NCI-H2029 (cell line): ENCODE measurements around the gene EPN3.

ENCODE experiments used
- DNase-seq: peaks from one replicate; lab custom pipeline; 2025; lab: John Stamatoyannopoulos, UW

The EPN3 gene

DNA sequence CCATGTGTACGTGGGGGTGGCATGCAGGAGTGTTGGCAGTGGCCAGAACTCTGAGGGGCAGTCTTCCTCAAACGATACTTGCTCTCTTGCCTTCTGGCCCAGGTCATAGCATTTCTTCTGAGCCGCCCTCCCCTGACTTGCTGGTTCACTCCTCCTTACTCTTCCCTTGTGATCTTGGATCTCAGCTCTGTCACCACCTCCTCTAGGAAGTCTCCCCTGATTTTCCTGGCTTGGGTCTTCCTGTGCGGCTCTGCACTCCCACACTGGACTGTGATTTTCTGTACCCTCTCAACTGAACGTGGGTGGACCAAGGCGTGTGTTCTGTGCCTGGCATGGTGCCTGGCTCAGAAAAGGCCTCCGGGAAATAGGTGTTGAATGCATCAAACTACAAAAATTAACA, 2.9 kb downstream of the EPN3 start:
- DNase-seq, result no peak

DNA sequence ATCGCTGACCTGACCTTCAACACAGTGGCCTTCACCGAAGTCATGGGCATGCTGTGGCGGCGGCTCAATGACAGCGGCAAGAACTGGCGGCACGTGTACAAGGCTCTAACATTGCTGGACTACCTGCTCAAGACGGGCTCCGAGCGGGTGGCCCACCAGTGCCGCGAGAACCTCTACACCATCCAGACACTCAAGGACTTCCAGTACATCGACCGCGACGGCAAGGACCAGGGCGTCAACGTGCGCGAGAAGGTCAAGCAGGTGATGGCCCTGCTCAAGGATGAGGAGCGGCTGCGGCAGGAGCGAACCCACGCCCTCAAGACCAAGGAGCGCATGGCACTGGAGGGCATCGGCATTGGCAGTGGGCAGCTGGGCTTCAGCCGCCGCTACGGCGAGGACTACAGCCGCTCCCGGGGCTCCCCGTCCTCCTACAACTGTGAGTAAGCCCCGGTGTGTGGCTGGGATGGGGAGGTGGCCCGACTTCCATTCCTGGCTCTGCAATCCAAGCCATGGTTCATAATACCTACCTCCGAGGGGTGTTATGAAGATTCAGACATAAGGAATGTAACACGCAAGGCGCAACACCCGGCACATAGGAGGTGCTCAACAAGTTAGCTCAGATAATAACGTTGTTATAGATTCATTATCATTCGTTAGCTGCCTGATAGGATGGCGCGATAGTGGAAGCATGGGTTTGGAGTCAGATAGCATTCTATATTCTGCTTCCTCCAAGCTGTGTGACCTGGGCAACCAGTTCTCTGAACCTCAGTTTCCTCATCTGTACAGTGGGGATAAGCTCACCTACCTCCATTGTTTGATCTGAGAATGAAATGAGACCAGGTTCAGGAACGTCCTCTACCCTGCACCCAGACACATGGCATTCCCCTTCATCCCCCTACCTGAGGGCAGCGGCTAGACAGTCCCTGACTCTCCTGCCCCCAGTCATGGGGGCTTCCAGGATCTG, 4.4 kb downstream of the EPN3 start:
- DNase-seq, result no peak

DNA sequence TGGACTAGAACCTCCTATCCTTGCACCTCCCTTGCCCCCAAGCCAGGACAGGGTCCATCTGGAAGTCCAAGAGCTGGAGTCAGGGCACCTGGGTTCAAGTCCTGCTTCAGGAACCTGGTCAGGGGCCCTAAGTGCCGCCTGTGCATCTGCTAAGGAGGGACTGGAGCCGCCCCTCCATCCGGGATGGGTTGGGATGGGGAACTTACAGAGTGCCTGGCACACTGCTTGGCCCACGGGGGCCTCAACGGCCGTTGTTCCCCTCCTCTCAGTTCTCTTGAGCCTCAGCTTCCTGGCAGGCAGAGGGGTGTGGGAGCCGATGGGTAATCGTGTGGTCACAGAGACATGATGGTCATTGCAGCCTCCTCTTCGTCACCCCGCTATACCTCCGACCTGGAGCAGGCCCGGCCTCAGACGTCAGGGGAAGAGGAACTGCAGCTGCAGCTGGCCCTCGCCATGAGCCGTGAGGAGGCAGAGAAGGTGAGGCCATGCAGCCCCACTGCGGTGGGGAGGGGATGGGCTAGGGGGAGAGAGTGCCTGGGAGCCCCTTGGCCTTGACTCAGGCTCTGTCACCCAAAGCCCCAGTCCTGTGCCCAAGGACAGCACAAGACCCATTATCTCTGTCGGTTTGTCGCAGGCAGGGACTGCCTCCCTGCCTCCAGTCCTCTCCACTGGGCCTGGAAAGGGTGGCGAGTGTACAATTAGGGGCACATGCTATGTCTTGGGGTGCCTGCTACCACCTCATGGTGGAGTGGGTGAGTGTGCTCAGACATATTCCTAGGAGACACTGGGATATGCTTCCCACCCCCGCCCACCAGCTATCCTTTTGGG, 5.4 kb downstream of the EPN3 start:
- DNase-seq, result no peak

- DNase-seq, result no peak
Observed at GRCh38 chr17:50538549-50539410, 6.2 kb downstream of the EPN3 start.

- DNase-seq, result no peak
Observed at GRCh38 chr17:50539762-50540559, 7.4 kb downstream of the EPN3 start.

GRCh38 chr17:50540560-50541401, 8.2 kb downstream of the EPN3 start:
- no peak for DNase-seq

GRCh38 chr17:50541402-50541715, 8.8 kb downstream of the EPN3 start:
- DNase-seq, result no peak

- peak; percentile 55 for DNase-seq
Observed at GRCh38 chr17:50541716-50542688, 9.5 kb downstream of the EPN3 start.

DNA sequence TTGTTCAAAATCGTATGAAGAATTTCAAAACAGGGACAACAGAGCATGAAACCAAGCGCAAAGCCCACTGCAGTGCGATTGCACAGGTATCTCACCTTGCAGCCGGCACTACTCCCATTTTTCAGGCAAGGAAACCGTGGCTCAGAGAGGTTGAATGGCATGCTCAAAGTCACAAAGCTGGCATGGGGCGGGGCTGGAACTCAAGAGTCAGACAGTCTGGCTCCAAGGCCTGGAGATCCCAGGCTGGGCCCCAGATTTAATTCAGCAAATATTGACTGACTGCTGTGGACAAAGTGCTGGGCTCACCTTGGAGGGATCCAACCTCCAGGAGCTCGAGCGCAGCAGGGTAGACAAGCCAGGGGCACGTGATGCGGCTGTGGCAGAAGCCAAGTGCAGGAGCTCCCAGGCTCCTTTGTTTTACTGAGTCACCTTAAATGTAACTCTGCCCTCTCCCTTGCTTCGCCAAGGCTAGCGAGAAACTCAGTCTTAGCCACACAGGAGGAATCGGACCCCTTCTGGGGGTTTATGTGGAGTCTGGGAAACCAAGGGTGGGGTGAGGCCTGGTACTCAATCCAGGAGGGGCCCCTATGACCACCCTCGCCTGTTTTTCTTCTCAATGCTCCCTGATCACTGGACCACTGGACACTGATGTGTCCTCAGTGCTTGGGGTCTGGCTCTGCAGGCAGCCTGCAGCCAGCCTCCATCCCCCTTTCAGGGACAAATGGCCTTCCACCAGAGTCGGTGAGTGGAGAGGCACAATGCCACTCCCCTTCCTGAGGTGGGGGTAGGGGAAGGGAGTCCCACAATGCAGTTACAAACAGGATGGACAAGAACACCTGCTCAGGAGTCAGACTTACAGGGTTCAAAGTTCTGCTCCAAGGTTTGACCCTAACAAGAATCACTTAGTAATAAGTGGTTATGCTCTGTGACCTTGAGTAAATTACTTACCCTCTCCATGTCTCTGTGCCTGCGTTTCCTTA, 10.6 kb downstream of the EPN3 start:
- DNase-seq, result no peak

GRCh38 chr17:50544516-50544915, 12.0 kb downstream of the EPN3 start:
- no peak for DNase-seq

DNA sequence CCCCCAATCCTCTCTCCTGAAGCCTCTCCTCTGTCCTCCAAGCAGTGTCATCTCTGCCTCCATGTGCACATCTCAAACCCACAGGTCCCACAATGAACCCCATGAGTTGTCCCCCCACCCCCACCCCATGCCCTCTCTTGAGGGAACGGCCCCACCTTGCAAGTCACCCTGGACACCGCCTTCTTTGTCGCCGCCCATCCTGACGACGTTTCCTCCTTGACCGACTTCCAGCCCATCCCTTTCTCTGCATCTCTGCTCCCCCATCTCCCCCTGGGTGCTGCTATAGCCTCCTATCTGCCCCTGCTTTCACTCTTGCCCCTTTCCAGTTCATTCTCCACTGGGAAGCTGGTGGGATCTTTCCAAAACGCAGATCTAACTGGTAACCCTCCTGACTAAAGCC, 12.8 kb downstream of the EPN3 start:
- DNase-seq, result no peak

GRCh38 chr17:50546701-50547034, 14.1 kb downstream of the EPN3 start:
- no peak for DNase-seq

DNA sequence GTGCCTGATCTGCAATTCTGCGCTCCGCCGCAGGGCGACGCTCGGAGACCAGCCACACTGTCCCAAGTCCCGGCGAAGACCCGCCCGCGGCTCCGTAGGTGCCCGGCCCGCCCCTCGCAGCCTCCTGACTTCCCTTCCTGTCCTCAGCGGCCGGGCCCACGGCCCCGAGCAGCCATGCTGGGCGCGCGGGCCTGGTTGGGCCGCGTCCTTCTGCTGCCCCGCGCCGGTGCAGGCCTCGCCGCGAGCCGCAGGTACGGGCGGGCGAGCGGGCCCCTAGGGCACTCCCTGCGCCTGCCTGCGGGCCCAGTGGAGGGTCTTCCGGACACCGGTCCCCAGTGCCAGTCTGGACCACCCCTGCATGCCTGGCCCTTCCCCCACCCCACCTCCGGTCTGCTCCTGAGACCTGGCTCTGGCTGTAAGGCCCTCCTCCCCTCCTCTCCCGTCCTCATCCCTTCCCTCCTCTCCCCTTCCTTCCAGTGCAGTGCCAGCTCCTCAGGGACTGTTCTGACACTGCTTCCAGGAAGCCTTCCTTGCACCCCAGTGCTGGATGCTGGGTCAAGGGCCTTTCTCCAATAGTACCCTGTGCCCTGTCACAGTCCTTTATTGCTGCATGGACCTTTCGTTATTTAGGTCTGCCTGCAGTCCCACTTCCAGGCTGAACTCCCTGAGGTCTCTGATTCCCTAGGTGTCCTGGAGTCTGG, 14.7 kb downstream of the EPN3 start, which contains the start of gene SPATA20:
Gene SPATA20 (plus strand): TSS at position 140 of the 701 bp plus-strand sequence. CDS start 35 bp downstream, at position 175.
- peak; percentile 70 for DNase-seq

DNA sequence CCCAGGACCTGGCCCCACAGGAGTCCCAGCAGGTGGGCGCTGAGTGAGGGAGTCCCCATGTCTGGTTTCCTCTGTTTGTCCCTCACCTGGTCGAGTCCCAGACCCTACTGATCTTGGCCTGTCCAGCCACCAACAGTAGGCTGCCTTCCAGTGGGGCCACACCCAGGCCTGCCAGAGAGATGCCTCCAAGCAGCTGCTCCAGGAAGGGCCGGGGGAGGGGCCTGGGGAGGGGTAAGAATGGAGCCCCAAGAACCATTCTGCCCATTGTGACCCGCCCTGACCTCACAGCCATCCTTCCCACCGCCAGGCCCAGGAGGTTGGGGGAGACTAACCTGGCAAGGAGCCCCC, 15.2 kb downstream of the EPN3 start:
- DNase-seq, result no peak

GRCh38 chr17:50548831-50549230, 16.3 kb downstream of the EPN3 start:
- no peak for DNase-seq

DNA sequence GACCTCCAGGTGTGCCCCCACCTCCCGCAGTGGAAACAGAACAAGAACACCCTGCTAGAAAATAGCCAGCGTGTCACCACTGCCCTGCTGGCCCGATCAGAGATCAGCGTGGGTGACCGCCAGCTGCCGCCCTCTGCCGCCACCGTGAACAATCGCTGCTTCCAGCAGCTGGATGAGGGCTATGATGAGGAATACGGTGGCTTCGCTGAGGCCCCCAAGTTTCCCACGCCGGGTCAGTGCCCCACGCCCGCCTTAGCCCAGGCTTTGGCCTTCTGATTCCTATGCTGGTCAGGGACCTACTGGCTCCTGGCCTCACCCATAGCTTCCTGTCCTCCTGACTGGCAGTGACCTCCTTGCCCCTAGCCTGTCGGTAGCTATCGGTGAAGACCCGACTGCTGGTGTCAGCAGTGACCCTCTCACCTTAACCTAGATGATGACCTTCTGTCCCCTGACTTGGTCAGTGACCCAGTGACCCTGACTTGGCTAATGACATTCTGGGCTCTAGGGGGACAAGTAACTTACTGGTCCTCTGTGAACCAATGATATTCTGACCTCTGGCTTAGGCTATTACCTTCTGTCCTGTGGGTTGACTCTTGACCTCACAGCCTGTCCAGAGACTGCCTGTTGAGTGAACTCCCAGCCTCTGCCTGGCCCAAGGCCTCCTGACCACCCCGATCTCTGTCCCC, 16.9 kb downstream of the EPN3 start:
- DNase-seq, result no peak

DNA sequence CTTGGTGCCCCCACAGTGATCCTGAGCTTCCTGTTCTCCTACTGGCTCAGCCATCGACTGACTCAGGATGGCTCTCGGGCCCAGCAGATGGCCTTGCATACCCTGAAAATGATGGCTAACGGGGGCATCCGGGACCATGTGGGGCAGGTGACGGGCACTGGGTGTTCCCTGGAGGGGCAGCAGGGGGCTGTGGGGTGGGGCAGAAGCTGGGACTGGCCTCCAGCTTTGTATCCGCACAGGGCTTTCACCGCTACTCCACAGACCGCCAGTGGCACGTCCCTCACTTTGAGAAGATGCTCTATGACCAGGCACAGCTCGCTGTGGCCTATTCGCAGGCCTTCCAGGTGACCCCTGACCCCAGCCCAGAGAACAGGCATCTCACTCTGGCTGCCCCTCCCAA, 17.4 kb downstream of the EPN3 start:
- no peak for DNase-seq
